Stimulated activated CD8-positive, alpha-beta memory T cell treated with anti-CD3 and anti-CD28 coated beads, Interleukin-12 subunit alpha, Interleukin-12 subunit beta, amount 100 ng/mL, for 24 hours (primary cell): ENCODE measurements around the gene KRT6C.
"Not testable (repeated sequence)": the region's sequence is repeated elsewhere in the genome, so short reads cannot be mapped to it uniquely, and the experiment has no call there.

Source experiments
- DNase-seq: peaks from one replicate; pipeline ENCODE4 v3.0.0-alpha.2; 2020; ENCODE audit errors: extremely low read depth

The KRT6C gene

DNA sequence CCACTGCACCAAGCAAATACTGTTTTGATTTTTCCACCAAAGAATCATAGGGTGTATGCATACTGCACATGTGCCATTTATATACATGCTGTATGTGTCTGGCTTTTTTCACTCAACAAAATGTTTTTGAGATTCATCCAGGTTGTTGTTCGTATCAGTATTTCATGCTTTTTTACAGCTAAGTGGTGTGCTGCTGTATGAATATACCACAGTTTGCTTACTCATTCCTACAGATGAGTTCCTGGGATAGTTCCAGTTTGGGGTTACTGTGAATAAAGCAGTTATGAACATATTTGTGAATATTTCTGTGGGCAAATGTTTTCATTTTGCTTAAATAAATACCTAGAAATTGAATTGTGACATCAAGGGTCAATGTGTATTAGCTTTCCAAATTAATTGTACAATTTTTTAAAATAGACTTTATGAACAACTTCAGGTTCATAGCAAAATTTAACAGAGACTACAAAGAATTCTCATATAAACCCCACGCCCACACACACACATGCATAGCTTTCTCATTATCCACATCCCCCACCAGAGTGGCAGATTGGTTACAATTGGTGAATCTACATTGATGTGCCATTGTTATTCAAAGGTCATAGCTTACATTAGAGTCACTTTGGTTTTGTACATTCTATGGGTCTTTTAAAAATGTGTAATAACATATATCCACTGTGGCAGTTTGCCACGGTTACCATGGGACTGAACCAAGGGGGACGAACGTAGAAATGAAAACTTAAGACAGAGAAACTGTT lies 26.4 kb upstream of the KRT6C start:
- no peak for DNase-seq

DNA sequence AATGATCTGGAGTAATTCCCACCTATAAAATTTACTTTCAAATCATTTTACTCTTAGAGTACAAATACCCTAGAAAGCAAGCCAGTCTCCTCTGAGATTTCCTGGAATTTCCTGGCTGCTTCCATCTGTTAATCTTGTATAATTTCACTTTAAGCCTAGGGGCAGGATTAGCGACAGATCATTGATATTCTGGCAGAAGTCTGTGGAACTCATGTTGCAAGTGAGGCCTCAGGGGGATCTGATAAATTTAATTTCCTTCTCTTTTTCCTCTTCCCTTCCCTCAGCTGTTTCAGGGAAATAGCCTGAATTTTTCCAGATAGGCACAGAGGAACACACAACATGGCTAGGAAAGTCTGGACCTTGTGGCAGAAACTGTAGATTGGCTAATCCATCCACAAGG lies 25.3 kb upstream of the KRT6C start:
- no peak for DNase-seq

DNA sequence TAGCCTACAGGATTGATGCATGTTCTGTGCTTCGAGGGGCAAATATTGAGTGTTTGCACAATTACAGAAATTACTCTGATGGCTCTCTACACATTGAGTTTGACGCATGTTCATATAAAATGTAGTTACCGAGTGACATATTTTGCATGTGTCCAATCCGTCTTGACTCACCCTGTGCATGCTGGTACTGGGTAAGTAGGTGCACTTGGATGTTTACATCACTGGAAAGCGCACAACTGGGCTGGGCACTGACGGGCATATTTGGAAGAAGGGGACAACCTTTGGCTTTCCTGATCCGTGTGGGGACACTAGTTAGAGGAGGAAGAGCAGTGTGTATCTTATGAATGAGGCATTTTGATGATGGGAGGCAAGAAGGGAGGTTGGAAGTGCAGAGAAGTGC lies 24.4 kb upstream of the KRT6C start:
- no peak for DNase-seq

DNA sequence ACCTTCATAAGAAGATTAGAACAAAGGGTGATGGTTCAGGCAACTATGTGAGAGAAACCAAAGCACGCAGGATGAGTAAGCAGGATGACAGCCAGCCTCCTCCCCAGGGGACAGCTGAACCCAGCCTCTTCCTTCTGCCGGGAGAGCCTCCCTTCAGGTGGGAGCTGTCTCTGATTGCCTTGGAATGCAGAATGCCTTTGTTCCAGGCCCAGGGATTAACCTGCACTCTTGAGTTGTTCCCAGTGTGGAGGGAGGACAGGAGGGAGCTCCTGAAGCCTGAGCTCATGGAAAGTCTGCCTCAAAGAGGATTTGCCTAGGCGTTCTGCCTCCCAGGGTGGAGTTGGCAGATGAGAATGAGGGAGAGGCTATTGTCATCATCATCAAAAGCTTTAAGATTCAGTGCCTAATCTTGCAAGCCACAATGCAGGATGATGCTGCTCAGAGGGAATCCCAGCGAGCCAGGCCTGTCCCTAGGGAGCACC lies 23.0 kb upstream of the KRT6C start:
- no peak for DNase-seq

DNA sequence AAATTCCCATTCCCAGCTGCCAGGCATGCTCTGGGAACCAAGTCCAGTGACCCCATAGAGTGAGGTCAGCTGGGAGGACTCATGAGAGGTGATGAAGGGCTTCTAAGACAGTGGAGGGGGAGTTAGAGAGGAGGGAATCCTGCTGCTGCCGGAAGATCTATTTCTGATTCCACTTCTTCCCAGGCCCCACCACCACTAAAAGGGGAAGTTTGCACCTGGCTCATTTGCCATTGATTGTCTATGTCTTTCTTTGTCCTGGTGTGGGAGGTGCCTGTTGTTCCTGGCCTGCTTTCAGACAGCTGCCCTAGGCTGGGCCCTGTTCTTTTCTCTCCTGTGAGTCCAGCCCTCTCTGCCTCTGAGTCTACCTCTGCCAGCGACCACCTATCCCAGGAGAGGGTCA lies 22.4 kb upstream of the KRT6C start:
- no peak for DNase-seq

DNA sequence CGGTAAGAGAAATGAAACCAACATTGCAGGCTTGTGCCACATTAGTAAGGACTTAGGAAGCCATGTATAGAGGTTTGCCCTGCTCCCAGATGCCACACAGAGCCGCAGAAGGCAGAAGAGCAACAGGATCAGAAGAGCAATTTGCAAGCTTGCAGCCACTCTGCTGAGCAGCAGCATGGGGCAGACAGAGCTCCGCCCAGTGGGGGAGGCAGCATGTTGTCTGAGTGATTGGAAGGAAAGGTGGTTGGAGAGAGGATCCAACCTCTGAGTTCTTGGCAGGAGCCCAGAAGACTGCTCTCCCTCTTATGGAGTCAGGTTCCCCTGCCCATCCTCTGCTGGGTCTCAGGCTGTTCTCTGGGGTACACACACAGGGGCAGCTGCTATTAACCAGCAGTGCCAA lies 21.8 kb upstream of the KRT6C start:
- DNase-seq = no peak

DNA sequence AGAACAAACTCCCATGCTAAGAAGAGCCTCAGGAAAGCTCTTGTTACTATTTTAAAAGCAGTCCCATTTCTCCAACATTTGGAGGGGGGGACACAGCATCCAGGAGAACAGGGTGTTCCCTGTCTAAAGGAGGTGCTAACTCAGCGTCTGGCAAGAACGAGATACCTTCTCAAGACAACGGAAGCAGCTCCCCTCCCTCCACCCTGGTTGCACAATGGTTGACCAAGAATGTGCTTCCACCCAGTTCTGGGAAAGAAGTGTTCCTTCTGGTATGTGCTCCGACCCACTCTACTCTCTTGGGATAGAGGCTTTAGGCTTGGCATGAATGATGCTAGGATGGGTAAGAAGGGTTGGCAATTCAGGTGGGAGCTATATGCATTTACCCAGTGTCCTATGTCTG lies 20.9 kb upstream of the KRT6C start:
- DNase-seq = no peak

DNA sequence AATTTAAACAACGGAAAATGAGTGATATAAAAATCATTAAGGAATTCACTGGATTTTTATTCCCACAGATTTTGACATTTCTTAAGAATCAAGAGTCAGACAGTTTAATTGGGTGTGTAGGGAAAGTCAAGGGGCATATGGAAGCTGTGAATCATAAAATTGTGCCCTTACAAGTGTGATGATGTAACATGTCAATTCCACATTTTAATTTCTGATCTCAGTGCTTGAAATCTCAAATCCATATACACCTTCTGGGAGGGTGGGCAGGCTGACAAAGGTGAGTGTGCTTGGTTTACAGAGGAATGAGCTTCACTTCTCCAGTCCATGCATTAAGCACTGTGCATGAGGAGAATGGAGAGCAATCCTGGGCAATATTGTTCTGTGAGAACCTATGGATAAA lies 20.5 kb upstream of the KRT6C start:
- no peak for DNase-seq

DNA sequence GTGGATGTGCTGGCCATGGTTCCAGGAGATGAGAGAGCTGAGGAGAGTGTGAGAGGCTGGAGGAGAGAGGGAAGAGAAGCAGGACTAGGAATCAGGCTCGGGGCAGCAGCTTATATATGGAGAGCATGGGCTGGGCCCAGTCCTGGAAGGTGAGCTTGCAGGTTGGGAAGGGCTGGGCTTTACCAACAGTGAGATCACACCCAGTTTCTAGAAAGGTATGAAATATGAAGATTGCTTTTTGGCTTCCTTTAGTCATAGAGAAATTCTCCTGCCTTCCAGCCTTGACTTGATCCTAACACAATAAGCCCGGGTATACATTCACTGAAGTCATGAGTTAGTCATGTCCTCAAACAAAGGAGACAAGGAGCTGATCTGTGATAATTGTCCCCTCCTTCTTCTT lies 19.6 kb upstream of the KRT6C start, which contains the start of gene KRT6A:
Gene KRT6A (minus strand): TSS at position 86 of the 400 bp plus-strand sequence. CDS start 69 bp downstream, at position 17.
- DNase-seq = no peak

DNA sequence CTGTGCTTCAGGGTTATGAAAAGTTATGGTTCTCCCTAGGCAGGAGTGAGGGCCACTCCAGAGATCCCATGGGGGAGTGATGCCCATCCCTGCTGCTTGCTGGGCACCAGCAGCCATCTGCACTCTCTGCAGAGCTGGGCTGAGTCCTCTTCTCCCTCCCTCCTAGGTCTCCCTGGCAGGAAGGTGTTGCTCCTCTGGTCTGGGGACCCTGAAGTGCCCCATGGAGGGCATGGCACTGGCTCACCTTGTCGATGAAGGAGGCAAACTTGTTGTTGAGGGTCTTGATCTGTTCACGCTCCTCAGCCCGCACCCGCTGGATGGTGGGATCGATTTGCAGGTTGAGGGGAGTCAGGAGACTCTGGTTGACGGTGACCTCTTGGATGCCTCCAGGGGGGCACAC lies 18.8 kb upstream of the KRT6C start:
- not testable (repeated sequence) for DNase-seq

DNA sequence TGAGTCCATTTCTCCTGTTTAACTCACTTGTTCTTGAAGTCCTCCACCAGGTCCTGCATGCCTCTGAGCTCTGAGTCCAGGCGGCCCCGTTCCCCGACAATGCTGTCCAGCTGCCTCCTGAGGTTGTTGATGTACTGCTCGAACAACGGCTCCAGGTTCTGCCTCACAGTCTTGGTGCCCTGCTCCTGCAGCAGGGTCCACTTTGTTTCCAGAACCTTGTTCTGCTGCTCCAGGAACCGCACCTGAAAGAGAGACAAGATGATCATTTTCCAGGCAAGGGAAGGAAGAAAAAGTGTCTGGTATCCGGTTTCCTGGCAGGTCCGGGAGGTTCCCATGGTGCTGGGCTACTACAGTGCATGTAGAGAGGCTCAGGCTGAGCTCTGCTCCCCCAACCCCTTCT lies 17.9 kb upstream of the KRT6C start:
- DNase-seq = not testable (repeated sequence)

DNA sequence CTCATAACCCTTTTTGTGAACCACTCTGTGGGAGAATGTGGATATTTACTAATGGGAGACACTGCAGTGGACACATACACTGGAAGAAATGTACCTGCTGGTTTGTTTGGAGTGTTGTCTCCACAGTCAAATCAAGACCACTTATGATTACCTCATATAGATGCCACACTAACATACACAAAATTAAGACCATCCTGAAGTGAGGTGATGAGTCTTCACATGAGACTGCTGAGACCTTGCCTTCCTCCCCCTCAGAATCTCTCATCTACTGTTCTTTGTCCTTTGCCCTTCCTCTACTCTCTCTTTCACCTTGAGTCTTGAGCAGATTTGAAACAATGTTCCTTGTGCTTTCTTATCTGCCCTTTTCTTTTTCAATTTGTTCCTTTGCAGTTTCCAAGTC lies 15.1 kb upstream of the KRT6C start:
- DNase-seq = no peak

DNA sequence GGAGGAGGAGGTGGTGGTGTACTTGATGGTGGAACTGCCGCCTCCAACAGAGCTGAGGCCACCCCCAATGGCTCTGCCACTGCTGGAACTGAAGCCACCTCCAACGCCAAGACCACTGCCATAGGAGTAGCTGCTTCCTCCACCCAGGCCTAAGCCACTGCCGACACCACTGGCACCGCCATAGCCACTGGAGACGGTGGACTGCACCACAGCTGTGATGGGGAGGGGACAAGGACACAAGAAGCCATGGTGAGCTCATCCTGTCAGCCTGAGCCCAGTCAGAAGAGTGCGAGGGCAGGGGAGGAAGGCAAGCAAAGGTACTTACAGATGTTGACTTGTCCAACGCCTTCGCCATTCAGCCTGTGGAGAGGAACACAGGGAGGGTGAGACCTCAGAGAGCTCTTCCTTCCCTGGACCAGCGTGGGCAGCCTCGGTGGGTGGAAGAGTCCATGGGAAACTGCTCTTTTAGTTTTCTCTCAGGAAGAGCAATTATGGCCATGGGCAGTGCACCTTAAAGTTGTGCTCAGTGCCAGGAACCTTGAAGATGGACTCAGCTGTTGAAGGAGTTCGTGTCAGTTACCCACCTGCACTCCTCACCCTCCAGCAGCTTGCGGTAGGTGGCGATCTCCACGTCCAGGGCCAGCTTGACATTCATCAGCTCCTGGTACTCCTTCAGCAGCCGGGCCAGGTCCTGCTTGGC lies 14.3 kb upstream of the KRT6C start:
- not testable (repeated sequence) for DNase-seq

DNA sequence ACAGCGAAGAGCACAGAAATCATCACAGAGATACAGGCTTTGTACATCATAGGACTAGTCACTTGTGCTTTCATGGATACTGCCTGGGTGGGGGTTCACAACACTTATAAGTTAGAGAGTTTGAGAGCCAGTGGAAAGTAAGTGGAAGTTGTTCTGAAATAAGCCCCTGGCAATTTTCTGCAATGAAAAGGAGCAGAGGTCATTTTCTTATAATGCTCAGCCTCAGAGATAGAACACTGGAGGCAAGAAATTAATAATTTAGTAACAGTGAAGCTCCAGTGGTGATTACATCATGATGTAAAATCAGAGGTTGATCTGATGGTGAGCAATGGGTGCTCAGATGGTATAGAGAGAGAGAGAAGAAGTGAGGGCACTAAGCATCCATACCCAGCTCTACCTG lies 13.6 kb upstream of the KRT6C start:
- DNase-seq = no peak

DNA sequence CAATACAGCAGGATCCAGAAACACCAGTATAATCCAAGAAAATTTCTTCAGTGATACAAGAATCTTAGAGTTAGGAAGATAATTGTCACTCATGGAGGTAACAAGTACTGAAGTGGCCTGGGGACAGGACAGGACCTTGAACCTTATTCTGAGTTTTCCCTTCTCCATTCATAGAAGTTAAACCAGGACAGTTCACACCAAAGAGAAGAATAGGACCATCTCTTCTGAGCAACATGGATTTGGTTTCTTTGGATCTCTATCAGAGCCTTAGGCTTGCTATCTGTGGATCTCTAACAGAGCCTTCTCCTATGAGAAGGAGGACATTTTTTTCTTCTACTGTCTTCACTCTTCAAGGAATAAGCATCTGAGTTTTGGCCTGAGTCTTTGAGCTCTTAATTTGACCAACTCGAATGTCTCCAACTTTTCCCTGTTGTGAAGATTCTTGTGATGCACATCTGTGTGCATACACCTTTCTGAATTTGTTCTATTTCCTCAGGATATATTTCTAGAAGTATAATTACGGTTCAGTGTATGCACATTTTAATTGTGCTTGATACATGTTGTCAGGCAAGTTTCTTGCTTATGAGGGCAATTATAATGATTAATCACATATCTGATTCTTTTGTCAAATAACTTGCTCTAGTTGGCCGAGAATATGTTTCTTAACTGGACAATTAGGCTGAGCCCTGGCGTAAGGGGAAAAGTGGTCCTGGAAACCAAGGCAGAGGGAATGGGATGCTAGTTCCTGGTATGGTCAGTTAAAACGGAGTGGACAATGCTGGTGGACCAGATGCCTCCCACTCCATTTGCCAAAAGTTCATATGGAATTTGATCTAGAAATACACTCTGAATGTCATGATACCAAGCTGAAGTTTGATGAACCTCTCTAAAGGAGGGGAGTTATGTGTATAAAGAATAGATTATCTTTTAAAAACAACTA lies 12.8 kb upstream of the KRT6C start:
- no peak for DNase-seq

DNA sequence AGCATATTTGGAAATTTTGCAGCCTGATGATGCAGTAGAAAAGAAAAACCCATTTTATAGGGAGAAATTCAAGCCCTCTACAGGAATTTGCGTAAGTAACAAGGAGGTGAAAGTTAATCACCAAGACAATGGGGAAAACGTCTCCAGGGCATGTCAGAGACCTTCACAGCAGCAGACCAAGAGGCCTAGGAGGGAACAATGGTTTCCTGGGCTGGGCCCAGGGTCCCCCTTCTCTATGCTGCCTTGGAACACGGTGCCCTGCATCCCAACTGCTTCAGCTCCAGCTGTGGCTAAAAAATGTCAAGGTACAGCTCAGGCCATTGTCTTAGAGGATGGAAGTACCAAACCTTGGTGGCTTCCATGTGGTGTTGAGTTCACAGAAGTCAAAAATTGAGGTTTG lies 6.5 kb upstream of the KRT6C start:
- no peak for DNase-seq

DNA sequence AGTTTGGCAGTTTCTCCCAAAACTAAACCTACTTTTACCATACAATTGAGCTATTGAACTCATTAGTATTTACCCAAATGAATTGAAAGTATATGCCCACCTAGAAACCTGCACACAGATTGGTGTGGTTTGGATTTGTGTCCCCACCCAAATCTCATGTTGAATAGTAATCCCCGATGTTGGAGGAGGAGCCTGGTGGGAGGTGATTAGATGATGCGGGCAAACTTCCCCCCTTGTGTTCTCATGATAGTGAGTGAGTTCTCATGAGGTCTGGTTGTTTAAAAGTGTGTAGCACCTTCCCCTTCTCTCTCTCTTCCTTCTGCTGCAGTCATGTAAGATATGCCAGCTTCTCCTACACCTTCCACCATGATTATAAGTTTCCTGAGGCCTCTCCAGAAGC lies 4.0 kb upstream of the KRT6C start:
- no peak for DNase-seq

DNA sequence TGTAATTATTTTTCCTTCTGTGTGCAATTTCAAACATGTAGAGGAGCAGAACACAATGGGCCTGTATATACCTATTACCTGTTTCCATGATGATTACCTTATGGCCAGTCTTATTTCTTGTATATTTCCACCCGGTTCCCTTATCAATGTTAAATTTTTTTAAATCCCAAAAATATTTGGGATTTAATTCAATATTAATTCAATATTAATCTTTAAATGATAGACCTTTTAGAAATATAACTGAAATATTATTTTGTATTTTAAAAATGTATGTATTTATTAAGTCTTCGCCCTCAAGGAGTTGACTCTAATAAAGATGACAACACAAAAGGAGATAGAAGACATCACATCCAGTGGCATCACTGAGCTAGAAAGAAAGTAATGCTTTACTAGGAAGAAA lies 607 bp upstream of the KRT6C start:
- no peak for DNase-seq

DNA sequence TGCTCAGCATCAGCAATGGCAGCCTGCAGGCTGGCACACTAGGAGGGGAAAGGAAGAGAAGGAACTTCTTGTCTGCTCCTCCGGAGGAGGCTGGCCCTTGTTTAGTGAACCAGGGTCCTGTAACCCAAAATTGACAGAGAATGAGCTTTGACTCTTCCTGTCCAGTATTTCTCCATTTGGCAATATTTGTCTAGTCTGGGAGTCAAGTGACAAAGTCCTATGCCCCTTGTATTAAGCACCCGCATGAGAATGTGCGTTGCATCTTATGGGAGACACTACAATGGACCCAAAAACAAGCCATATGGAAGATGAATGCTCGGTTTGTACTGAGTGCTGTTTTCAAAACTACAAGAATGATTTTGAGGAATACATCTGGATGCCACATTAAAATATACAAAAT lies 3.8 kb downstream of the KRT6C start:
- no peak for DNase-seq

DNA sequence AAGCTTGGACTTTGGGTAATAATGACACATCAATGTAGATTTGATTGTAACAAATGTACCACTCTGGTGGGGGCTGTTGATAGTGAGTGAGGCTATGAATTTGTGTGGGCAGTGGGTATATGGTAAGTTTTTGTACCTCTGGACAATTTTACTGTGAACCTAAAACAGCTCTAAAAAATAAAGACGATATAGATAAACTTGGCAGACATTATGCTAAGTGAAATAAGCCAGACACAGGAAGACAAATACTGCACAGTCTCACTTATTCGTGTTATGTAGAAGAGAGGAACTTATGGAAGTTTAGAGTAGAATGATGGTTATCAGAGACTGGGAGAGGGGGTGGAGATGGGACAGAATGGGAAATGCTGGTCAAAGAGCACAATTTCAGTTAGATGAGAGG lies 8.7 kb downstream of the KRT6C start:
- no peak for DNase-seq

DNA sequence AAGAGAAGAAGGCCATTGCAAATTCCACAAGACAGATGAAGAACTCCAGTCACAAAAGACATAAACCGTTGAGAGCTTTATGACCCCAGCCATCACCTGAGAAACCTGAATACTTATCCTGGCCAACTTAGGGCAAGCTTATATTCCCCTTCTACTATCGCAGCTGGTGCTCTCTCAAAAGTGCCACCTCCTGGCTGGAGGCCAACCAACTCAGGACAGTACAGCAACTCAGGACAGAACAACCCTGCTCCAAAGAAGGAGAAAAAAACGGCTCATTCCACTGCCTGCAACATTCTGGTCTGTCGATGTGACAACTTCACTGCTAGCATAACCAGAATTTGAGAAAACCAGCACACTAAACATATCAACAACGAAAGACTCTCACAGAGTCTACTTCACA lies 11.9 kb downstream of the KRT6C start:
- no peak for DNase-seq

DNA sequence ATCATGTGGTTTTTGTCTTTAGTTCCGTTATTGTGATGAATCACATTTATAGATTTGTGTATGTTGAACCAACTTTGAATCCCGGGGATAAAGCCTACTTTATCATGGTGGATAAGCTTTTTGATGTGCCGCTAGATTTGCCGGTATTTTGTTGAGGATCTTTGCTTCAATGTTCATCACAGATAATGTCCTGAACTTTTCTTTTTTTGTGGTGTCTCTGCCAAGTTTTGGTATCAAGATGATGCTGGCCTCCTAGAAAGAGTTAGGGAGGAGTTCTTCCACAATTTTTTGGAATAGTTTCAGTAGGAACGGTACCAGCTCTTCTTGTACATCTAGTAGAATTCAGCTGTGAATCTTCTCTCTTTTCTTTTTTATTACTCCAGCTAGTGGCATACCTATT lies 14.7 kb downstream of the KRT6C start:
- DNase-seq = no peak
